NCI-H526 (cell line): ENCODE measurements around the gene VIPR1.

ENCODE experiments used
- DNase-seq, 2 experiments: peaks; one replicate each; lab custom pipeline; 2025; lab: John Stamatoyannopoulos, UW

Gene VIPR1

DNA sequence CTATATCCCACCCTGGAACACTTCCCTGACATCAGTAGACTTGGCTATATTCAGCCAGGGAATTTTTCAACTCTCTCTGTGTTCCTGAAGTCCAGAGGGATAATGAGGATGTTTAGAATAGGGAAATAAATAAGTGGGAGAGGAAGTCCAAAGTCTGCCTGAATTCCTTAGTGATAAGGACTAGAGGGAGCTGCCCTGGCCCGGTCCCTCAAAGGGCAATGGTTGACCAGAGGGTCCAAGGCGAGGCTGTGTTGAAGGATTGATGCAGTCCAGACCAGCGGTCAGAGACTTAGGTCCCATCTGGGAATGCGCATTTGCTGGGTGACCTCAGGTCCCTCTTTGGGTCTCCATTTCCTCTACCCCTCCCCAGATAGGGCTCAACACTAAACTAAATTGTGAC, 7.9 kb downstream of the VIPR1 start:
- no peak for DNase-seq

DNA sequence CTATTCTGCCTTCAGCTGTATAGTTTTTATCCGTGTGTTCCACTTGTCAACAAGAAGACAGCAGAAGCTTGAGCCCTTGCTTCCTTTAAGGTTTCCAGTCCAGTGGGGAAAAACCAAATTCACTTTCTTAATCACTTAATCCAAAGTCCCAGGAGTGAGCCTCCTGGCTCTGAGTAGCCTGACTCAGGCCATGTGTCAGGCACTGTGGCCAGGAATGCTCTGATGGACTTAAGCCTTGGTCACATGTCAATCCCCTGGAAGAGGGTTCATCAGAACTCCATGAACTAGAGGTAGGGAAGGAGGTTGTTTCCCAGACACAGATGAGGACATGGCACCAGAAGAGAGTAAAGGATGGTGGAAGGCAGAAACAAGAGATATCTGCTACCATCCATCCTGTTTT, 8.8 kb downstream of the VIPR1 start:
- DNase-seq: no peak

DNA sequence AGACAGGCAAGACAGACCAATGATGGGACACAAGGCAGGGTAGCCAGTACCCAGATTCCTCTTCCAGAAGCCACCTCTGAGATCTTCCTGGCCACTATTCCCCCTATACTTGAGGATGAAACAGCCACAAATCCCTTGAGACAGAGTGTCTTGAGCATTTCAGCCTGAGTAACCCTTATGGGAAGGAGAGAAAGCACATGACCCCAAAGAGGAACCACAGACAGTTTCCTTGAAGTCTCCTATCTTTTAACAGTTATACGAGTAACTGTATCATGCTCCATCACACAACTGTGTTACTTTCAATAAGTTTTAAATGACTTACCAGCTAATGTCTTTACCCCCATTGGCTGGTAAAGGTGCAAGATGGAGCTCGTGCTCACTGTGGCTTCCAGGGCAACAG, 9.3 kb downstream of the VIPR1 start:
- no peak for DNase-seq

DNA sequence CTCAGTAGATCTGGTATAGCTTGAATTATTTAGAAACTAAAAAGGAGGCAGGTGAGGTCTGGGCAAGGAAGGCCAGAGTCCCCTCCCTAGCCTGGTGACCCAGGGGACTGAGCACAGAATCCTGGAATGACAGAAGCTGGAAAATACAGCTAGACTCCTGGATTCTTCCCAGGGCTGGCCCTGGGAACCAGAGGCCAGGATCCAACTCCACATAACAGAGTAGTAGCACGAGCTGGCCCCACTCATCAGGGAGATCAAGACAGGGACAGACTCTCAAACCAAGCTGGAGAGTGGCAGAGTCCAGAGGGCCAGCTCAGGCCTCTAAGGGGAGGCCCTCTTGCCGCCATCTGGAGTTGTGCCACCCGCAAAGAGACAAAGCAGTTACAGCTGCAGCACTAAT, 10.7 kb downstream of the VIPR1 start:
- DNase-seq: no peak

DNA sequence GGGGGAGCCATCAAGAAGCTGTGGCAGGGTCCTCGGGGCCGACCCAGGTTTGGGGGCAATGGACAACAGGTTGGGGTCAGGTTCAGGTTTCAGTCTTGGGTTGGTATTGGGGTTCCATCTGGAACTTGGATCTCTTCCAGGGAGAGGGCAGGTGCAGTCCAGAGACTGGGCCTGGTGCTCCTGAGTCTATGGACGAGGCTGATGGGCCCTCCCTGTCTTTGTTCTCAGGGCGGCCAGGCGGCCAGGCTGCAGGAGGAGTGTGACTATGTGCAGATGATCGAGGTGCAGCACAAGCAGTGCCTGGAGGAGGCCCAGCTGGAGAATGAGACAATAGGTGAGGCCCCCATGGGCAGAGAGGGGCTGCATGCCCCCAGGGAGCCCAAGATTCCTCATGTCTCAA, 11.1 kb downstream of the VIPR1 start:
- DNase-seq: no peak

DNA sequence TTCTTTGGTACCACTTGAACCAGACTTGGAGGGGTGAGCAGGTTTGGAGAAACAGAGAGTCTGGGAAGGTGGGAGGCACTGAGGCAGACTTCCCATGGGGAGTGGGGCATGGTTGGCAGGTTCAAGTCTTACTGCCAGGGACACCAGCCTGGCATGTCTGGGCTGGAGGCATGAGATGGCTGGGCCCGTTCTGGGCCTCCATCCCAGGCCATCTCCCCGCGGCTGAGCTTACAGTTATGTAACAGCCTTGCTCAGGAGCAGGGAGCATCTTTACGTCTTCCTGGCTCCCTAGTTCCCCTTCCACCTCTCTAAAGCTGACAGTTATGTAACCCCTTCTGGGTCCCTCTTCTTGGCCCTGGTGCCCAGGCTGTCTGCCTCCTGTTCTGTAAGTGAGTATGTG, 12.4 kb downstream of the VIPR1 start:
- no peak for DNase-seq

DNA sequence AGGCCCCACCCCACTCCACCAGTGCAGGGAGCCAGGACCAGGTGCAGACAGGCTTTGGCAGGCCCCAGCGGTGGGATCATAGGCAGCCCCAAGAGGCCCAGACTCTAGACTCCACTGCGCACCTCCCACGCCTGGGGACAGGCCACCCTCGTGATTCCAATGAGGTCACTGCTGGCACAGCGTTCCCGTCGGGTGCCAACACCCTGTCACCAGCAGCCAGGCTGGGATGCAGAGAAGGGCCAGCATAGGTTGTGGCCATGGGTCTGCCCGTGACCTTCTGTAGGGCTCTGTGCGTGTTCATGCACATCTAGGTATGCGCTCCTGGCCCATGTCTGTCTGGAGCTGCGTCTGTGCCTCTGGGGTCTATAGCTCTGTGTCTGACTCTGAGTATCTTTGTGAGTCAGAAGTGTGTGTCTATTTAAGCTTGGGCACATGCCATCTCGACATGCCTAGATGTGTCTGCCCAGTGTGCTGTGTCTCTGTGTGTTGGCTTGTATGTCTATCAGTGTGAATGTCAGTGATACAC, 13.0 kb downstream of the VIPR1 start:
- no peak for DNase-seq

DNA sequence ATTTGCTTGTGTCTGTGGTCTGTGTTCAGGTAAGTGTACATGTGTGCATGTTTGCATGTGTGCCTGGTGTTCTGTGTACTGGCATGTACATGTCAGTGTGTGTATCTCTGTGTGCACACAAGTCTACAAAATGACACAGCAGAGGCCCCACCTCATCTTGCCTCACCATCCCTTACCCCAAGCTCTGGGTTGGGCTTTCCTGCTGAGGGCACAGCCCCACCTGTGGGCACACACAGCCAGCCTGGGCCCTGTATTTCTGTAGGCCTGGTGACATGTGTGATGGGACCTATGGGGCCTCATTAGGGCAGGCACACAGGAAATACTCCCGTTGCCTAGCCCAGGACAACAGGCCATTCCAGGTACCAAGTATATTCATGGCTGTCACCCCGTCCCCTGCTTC, 13.5 kb downstream of the VIPR1 start:
- no peak for DNase-seq

DNA sequence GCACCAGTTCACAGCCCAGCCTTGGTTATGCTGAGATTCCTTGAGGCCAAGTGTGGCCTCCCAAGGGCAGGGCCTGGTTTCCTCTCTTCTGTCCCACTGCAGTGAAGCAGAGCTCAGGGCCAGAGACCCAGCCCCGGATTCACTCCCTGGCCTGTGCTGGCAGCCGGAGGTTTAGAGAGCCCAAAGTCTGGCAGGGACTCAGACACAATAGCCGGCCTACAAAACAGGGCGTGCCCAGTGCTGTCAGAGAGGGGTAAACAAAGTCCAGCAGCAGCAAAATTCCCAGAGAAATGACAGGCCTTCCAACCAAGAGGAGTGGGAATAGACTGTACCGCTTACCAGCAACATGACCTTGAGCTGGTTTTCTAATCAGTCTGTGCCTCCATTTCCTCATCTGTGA, 14.0 kb downstream of the VIPR1 start:
- DNase-seq: no peak

DNA sequence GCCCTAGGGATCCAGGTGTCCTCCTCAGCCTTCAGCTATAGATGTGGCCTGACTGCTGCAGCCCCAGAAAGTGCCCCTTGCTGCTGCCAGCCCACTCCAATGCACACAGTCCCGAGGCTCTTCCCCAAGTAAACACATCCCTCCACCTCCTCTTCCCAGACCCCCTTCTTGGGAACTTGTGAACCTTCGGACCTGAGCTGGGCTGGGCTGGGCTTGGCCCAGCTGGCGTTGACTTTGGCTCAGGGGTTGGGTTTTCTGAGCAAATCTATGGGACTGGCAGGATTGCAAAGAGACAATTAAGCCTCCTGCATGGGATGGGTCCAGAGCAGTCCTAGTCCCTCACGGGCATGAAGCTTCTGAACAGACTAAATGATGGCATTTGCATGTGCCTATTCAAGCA, 14.7 kb downstream of the VIPR1 start:
- DNase-seq: no peak

DNA sequence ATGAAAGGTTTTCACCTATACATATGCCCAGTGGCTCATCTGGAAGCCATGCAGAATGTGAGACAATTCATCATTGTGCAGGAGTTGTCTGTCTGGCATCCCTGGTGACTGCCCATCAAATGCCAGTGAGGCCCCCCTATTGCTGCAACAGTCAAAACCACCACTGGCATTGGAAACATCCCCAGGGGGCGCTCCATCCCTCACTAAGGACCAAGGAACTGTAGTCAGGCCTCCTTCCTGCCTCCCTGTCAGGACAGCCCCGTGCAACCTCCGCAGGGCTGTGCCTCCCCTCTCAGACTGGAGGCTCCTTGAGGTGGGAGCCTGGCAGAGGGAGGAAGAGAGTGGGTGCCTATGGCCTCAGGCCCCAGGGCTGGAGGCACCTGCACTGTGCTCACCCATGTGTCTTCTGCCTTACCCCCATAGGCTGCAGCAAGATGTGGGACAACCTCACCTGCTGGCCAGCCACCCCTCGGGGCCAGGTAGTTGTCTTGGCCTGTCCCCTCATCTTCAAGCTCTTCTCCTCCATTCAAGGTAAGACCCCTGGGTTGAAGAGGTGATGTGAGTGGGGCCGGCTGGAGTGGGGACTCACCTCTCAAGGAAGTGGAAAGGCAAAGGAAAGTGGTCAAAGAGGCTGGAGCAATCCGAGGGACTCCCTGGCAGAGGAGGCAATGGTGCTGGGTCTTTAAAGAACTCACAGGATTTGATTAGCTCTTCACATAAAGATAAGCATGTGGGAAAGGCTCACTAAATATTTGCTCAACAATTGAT, 16.5 kb downstream of the VIPR1 start:
- DNase-seq: no peak

DNA sequence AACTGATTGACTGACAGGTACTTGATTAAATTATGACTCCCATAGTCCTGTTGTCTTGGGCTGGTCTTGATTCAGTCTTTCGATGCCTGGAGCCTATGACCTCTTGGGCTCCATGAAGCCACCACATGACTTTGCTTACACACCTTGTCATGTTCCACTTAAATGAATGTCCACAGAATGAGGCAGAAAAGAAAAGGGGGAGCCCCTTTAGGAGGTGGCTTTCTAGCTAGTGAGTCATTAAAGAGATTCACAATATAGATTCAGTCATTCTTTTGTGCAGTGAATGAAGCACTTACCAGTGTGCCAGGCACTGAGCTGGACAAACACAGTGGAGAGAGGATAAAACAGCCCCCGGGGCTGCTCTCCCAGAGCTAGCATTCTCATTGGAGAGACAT, 17.1 kb downstream of the VIPR1 start:
- no peak for DNase-seq

DNA sequence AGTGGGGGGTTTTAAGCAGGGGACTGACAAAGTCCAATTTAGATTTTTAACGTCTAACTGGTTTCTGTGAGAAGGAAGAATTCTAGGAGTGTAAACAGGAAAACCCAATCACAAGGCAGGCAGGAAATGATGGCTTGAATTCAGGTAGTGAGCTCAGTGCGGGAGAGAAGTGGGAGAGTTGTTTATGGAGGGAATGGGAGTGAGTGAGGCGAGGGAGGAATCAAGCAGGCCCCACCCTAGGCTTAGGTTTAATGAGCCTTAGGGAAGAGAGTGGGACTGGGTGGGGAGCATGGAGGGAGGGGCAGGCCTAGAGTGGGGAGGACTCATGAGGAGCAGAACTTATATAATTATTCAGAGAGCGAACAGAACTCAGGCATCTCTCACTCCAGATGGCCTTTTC, 17.9 kb downstream of the VIPR1 start:
- DNase-seq: no peak

DNA sequence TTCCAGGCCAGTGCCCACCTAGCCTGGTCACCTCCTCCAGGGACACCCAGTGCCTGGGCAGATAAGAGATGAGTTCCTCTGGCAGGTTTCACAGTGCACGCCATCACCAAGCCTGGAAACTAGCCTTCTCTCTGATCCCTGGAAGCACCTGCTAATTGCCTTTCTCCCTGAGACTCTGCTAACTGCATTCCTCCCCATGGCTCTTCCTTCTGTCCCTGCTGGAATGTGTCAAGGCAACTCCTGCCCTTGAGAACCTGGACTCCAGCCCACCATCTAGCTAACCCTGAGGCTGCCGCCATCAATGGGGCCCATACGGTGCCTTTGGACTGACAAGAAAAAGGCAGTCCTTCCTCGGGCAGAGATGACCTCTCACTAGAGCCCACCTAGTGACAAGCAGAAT, 18.5 kb downstream of the VIPR1 start:
- DNase-seq: no peak

DNA sequence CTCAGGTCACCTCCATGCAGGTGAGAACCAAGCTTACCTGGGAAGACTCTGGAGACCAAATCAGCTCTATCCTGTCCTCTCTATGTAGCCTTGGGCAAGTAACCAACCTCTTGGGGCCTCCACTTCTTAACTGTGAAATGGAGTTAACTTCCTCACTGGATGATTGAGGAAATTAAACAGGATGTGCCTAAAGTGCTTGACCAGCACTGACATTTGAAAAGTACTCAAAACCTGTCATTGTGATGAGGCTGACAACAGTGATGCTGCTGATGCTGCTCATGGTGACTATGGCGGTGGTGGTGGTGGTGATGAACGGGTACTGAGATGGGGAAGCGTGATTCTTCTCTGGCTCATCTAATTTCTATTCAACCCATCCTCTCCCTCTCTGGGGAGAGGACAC, 22.3 kb downstream of the VIPR1 start:
- no peak for DNase-seq

DNA sequence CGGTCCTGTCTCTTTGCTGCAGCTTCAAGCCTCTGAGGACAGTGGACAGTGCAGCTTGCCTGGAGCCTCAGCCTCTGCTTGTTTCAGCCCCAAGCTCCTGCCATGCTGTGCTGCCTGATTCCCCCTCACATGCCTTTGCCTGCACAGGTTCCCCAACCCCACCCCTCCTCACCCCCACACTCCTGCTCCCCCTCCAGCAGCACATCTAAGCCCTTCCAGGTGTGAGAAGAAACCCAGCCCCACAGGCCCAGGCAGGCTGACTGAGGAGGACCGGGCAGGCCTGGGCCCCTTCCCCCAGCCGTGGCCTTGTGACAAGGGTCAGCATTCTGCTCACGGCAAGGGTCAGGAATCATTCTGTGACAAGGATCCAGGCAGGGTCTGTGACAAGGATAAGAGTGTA, 22.8 kb downstream of the VIPR1 start:
- no peak for DNase-seq

DNA sequence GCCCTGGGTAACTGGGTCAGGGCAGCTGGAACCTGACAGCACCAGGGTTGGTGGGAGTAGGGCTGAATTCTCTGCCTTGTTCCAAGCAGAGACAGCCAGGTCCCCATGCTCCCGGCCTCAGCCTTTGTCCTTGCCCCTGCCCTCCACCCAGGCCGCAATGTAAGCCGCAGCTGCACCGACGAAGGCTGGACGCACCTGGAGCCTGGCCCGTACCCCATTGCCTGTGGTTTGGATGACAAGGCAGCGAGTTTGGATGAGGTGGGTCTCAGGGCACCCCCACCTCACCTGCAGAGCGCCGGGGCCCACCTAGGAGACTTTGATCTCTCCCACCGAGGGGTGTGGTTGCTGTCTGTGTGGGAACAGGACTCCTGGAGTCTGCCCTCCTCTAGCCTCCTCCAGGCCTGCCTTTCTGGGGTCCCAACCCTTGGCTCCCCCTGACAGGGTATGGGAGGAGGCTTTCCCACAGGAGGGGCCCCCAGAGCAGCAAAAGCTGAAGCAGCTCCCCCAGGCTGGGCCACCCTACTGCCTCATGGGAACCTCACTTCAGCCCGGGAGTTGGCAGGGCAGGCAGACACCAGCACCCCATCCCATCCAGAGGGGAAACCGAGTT, 23.4 kb downstream of the VIPR1 start:
- DNase-seq: no peak

DNA sequence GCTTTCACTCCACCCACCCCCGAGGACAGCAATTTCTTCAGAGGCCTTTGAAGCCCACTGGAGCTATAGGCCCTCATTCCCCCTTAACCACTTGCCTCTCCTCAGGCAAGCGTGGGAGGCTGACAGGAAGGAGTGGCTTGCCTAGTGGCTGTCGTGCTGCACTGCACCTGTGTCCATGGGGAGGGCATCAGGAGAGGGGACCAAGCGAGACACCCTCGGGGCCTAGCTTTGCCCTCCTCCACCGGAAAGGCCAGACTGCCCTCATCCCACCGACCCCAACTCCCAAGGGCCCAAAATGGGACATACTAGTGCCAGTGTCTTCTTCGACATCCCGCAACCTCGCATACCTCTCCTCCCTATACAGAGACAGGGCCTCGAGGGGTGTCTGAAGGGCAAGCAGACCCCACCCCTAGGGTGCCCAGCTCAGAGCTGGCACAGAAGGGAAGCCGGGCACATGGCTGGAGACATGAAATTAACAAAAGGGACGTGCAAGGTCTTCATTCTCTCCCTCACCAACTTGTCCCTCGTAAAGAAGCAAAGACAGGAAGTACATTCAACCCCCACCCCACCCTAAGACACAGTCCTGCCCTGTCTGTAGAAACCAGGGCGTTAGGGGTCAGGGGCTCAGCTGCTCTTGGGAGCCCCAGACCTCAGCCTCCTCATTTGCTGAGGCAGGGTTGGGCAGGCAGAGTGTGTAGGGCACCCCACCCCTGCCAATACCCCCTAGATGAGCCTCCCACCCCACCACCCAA, 24.3 kb downstream of the VIPR1 start:
- no peak for DNase-seq

DNA sequence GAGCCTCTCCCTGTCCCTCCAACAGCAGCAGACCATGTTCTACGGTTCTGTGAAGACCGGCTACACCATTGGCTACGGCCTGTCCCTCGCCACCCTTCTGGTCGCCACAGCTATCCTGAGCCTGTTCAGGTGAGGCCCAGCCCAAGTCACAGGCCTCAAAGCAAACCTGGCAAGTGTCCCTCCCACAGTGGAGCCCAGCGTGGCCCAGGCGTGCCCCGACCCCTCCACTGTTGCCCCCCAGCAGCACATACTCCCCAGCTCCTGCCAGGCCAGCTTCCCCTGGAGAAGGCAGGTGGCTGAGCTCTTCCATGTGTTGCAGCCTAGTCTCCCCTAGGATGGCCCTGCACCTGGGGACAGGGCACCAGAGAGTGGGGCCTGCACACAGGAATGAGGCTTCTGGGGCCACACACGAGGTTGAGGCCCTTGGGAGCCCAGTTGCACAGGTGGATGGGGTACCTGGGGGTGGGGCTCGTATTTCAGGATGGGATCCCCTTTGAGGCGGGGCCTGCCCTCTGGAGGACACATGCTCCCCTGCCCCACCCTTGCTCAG, 25.0 kb downstream of the VIPR1 start:
- DNase-seq: no peak

DNA sequence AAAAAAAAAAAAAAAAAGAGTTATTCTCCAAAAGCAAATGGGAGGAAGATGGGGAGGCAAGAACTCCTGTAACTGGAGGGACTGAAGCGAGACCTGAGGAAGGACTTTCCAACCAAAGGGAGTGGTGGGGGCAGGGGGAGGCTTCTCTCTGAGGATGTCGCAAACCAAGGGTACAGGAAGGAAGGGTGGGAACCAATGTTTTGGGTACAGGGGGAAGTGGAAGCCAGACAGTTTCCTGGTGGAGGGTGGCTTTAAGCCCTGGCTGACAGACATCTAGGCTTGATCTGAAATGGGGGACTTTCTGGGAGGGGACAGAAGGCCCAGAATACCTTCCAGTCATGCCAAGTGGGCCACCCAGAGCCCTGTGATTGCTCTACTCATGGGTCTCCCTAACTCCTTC, 27.0 kb downstream of the VIPR1 start:
- no peak for DNase-seq

DNA sequence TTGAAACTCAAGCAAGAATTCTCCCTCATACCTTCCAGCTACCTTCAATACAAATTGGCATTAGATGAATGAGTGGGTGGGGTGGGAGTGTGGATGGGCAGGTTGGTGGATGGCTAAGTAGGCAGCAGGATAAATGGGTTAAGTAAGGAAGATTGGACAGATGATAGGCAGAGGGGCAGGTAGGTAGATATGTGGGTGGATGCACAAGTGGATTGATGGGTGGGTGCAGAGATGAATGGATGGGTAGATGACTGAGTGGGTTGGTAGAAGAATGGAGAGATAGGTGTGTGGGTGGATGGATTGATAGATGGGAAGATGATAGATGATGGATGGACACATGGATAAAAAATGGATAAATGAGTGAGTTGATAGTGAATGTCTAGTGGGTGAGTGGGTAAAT, 27.6 kb downstream of the VIPR1 start:
- no peak for DNase-seq

DNA sequence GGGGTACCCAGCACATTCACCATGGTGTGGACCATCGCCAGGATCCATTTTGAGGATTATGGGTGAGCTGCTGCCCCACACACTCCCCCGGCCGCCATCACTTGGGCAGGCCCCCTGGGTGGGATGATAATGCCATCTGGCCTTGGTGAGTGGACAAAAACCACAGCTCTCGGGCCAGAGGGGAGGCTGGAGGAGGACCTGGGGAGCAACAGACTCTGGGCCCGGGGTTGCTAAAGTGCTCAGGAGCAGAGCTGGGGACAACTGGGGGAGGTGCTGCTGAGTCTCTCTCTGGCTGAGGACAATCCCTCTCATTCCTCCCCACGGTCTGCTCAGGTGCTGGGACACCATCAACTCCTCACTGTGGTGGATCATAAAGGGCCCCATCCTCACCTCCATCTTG, 29.0 kb downstream of the VIPR1 start:
- no peak for DNase-seq

DNA sequence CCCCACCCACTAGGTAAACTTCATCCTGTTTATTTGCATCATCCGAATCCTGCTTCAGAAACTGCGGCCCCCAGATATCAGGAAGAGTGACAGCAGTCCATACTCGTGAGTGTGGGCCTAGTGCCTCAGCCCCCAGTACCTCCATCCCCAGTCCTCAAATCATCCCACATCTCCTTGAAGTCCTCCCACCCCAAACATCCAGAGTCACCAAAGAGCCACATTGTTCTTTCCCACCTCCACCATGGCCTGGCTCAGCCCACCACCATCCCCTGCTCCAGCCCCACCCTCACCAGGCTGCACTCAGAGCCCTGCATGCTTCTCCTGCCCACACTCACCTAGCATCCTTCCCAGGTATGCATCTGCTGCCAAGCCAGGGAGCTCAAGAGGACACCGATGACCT, 29.8 kb downstream of the VIPR1 start:
- DNase-seq: no peak
